HUES48 (cell line): ENCODE results near the gene CADPS.

ENCODE experiments used
- H3K27ac ChIP-seq: one replicate; pipeline ENCODE4 v1.7.0; 2013; ENCODE audit warnings: low read depth, low read length, inconsistent platforms
- H3K27me3 ChIP-seq: 2 replicates; pipeline ENCODE4 v1.6.1; 2013; ENCODE audit warnings: mild to moderate bottlenecking, low read length; ENCODE audit not compliant: control insufficient read depth, insufficient read depth
- H3K36me3 ChIP-seq: 2 replicates; pipeline ENCODE4 v1.6.1; 2013; ENCODE audit warnings: low read length; ENCODE audit not compliant: control insufficient read depth, insufficient read depth
- H3K4me1 ChIP-seq: 2 replicates; pipeline ENCODE4 v1.6.1; 2013; ENCODE audit warnings: mild to moderate bottlenecking, low read length; ENCODE audit not compliant: control insufficient read depth, insufficient read depth
- H3K4me3 ChIP-seq: 2 replicates; pipeline ENCODE4 v1.5.1; 2013; ENCODE audit warnings: mild to moderate bottlenecking, low read depth, low read length
- H3K9ac ChIP-seq: 2 replicates; pipeline ENCODE4 v1.6.1; 2013; ENCODE audit warnings: mild to moderate bottlenecking, low read depth, low read length, moderate library complexity
- H3K9me3 ChIP-seq: 2 replicates; pipeline ENCODE4 v1.6.1; 2013; ENCODE audit warnings: low read length; ENCODE audit not compliant: control insufficient read depth, insufficient read depth

The CADPS gene

DNA sequence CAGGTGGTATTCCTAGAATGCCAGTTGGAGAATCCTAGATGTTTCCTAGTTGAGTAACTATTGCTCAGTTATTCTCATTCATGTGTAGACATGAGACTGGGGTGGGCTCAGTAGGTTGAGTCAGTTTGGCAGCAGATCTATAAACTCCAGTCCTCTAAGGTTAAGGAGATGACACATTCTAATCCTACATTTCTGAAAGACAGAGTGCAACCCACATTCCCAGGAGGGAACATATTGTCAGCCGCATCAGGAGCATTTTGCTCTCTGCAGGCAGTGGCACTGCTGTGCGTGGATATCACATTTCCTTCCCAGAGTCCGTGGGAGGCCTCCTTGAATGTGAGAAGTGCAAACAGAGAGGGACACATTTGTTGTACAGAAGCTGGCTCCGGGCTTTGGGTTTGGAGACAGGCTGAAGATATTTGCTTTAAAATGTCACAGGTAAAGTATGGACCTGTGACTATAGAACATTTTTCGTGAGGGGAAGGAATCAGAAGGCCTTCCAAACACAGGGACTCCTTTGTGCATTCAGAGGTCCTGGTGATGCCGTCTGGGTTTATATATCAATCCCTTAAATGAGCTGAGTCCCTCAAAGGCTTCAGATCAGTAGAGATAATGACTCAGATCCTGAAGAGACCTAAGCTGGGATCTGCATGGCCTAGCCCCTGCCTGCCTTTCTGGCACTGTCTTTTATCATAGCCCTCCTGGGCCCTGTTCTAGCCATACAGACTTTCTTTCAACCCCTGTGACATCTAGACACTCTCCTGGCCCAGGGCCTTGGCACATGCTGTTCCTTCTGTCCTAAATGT, 156.5 kb downstream of the CADPS start:
- no peaks in the 10 kb centered on the region for H3K9me3 ChIP-seq

DNA sequence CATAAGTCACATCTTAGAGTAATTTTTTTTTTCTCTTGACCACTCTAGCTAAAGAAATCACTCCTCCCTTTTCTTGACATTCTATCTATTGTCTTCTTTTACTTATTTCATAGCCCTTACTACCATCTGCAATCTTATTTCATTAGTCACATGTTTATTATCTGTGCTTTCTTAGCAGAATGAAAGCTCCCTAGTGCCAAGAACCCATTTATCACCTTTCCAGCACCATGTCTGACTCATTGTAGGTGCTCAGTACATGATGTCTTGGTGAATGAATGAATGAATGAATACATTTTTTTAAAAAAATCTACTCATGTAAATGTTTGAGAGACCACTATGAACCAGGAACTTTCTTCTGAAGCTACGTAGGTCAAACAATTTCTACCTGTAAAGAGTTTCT, 157.2 kb downstream of the CADPS start:
- no peaks in the 10 kb centered on the region for H3K9me3 ChIP-seq
- no peaks in the 10 kb centered on the region for H3K27me3 ChIP-seq
- no peak overlapping the region for H3K9ac ChIP-seq
- peak overlapping the region; percentile 51 for H3K27ac ChIP-seq
- no peak overlapping the region for H3K4me3 ChIP-seq
- no peaks in the 10 kb centered on the region for H3K36me3 ChIP-seq
- H3K4me1 ChIP-seq = peaks cover 8% of the 10 kb centered on the region

More for the DNA sequence above, 156.5 kb downstream of the CADPS start:
- H3K9ac ChIP-seq = no peak overlapping the region
- no peaks in the 10 kb centered on the region for H3K27me3 ChIP-seq
- peak overlapping the region; percentile 51 for H3K27ac ChIP-seq
- H3K4me1 ChIP-seq = peaks cover 15% of the 10 kb centered on the region
- no peaks in the 10 kb centered on the region for H3K36me3 ChIP-seq
- H3K4me3 ChIP-seq = no peak overlapping the region

GRCh38 chr3:62712746-62713145, 162.5 kb downstream of the CADPS start:
- no peaks in the 10 kb centered on the region for H3K36me3 ChIP-seq
- no peaks in the 10 kb centered on the region for H3K27me3 ChIP-seq
- H3K4me3 ChIP-seq = no peak overlapping the region
- peaks cover 33% of the 10 kb centered on the region for H3K4me1 ChIP-seq
- H3K27ac ChIP-seq = no peak overlapping the region
- H3K9ac ChIP-seq = no peak overlapping the region
- no peaks in the 10 kb centered on the region for H3K9me3 ChIP-seq

DNA sequence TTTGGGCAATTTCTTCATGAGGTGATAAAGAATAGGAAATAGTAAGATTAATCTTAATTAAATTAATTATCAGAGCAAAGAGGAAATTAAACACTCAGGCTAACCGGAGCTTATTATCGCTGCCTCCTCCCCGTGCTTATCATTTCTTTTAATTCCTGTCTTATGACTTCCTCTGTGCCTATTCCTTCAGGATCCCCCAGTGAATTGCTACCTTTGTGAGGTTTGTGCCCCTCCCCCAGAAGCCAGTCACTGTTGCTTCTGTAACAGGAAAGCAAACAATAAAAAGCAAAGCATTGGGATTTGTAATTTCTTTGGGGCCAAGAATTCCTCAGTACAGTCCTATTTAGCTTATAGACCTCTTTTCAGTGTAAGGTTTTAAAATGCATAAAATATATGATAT, 164.5 kb downstream of the CADPS start:
- peaks cover 33% of the 10 kb centered on the region for H3K4me1 ChIP-seq
- H3K27me3 ChIP-seq = no peaks in the 10 kb centered on the region
- no peaks in the 10 kb centered on the region for H3K9me3 ChIP-seq
- H3K36me3 ChIP-seq = no peaks in the 10 kb centered on the region
- no peak overlapping the region for H3K9ac ChIP-seq
- H3K4me3 ChIP-seq = no peak overlapping the region
- no peak overlapping the region for H3K27ac ChIP-seq

DNA sequence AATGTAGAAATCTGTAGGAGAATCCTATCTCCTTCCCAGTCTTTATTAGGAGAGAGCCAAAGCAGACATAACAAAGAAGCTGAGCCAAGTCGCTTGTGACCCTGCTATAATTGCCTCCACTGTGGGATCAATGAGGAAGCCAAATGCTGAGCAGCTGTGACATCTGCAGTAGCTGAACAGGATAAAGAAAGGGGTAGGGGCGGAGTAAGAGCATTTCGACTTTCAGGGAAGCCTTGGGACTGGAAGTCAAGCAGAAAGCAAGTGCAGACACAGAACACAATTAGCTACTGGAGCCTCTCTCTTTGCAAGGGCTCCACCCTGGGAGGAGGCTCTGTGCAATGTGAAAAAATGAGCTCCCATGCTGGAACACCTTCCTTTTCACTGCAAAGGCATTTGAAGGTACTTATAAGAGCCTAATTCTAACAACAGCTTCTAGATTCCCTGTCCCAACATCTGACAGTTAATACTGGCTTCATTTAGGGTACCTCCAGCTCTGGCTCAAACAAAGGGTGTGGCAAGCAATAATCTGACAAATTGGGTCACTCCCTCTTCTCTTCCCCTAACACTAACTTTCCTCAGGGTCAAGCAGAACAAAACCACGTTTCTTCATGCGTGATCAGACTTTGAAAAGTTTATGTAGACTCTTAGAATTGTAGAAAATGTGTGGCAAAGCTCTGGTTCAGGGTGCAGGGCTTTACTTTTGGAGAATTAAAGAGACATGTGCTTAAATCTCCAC, 166.4 kb downstream of the CADPS start:
- Histone ChIP-seq H3K27me3 (no peaks in the 10 kb centered on the region), H3K36me3 (no peaks in the 10 kb centered on the region), H3K4me3 (no peak overlapping the region), H3K27ac (no peak overlapping the region), H3K4me1 (peaks cover 33% of the 10 kb centered on the region), H3K9me3 (no peaks in the 10 kb centered on the region), H3K9ac (no peak overlapping the region)

GRCh38 chr3:62705721-62706120, 169.5 kb downstream of the CADPS start:
- H3K27ac ChIP-seq = no peak overlapping the region

DNA sequence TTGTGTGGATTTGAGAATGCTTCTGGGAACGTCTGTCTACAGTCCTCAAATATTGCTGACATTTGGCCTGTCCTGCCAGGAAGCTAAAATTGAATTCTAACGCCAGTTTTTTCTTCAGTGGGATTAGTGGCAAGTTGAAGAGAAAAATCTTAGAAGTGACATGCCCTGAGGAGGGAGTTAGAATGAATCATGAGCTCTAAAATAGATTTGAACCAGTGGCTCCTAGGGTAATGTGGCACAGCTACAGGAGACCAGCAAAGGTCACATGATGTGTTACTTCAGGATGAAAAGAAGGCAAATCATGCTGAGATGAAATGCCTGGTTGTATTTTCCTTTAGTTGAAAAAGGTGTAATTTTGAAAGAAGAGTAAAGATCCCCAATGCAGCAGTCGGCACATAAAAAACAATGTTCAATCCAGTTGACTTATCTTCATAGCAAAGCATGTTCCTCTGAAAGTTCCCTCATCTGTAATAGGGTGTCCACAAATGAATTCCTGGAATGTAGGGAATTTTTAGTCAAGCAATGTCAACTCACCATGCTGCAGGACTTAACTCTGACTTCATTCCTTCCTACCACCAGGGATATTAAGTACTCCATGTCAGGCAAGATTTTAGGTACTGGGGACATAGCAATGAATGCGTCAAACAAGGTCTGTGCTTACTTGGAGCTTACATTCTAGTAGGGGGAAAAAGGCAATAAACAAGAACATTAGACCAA, 171.6 kb downstream of the CADPS start:
- no peaks in the 10 kb centered on the region for H3K9me3 ChIP-seq
- no peak overlapping the region for H3K27ac ChIP-seq
- H3K4me1 ChIP-seq = peaks cover 8% of the 10 kb centered on the region
- H3K9ac ChIP-seq = no peak overlapping the region
- H3K4me3 ChIP-seq = no peak overlapping the region
- H3K27me3 ChIP-seq = no peaks in the 10 kb centered on the region
- H3K36me3 ChIP-seq = no peaks in the 10 kb centered on the region

More at GRCh38 chr3:62705721-62706120, 169.5 kb downstream of the CADPS start:
- H3K9me3 ChIP-seq = no peaks in the 10 kb centered on the region
- H3K4me3 ChIP-seq = no peak overlapping the region
- peaks cover 24% of the 10 kb centered on the region for H3K4me1 ChIP-seq
- H3K36me3 ChIP-seq = no peaks in the 10 kb centered on the region
- H3K27me3 ChIP-seq = no peaks in the 10 kb centered on the region
- H3K9ac ChIP-seq = no peak overlapping the region

DNA sequence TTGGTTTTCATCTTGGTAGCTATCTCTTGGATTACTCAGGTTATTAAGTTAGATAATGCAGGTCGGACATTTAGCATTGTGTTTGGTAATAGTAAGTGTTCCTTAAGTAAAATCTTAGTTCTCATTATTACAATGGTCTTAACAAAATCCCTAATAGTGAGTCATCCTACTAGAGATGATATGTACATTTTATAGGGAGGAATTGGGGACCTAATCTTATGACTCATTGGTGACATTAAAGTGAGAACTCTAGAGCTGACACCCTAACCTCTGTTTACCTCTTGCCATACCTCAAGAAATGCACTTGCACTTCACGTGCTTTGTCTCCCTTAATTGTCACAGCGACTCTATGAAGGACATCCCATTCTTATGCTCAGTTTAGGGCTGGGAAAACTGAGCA, 174.9 kb downstream of the CADPS start:
- Histone ChIP-seq H3K4me3 (no peak overlapping the region), H3K27ac (no peak overlapping the region), H3K9ac (no peak overlapping the region)

GRCh38 chr3:62699728-62700127, 175.5 kb downstream of the CADPS start:
- no peaks in the 10 kb centered on the region for H3K27me3 ChIP-seq
- no peak overlapping the region for H3K9ac ChIP-seq
- peaks cover 5% of the 10 kb centered on the region; the same call in 1 of the 2 replicates for H3K4me1 ChIP-seq
- no peaks in the 10 kb centered on the region for H3K9me3 ChIP-seq
- H3K36me3 ChIP-seq = no peaks in the 10 kb centered on the region
- H3K27ac ChIP-seq = no peak overlapping the region
- H3K4me3 ChIP-seq = no peak overlapping the region

More for the DNA sequence above, 174.9 kb downstream of the CADPS start:
- Histone ChIP-seq H3K36me3 (no peaks in the 10 kb centered on the region), H3K27me3 (no peaks in the 10 kb centered on the region), H3K9me3 (no peaks in the 10 kb centered on the region), H3K4me1 (peaks cover 5% of the 10 kb centered on the region; the same call in 1 of the 2 replicates)

GRCh38 chr3:62696011-62696410, 179.2 kb downstream of the CADPS start:
- Histone ChIP-seq H3K9ac (no peak overlapping the region), H3K27ac (no peak overlapping the region), H3K4me1 (peaks cover 4% of the 10 kb centered on the region), H3K36me3 (no peaks in the 10 kb centered on the region), H3K27me3 (no peaks in the 10 kb centered on the region), H3K9me3 (no peaks in the 10 kb centered on the region), H3K4me3 (no peak overlapping the region)
